Liver (tissue), 9 donors: ENCODE results near the gene A2ML1. TPM values are rescaled to one million over a fixed set of nuclear protein-coding genes. Genes with fewer than 3 reads are reported as not detected.
"Not testable (repeated sequence)": the region's sequence is repeated elsewhere in the genome, so short reads cannot be mapped to it uniquely, and the experiment has no call there.

Experiments
- DNase-seq: peaks from one replicate; pipeline ENCODE4 v3.0.0-alpha.2; 2017; ENCODE audit warnings: low spot score
- H3K27ac ChIP-seq, 2 donors: one replicate each; pipeline ENCODE4 v1.7.0; 2013; ENCODE audit warnings: inconsistent platforms in 2 of 2, low read length in 2 of 2, control low read depth in 1 of 2, low read depth in 1 of 2, mild to moderate bottlenecking in 1 of 2
- H3K27me3 ChIP-seq, 4 donors: one replicate each; pipeline versions ENCODE4 v1.6.1 to v1.7.0; 2013; ENCODE audit warnings: low read length in 3 of 4, inconsistent platforms in 1 of 4, mild to moderate bottlenecking in 1 of 4, moderate library complexity in 1 of 4; ENCODE audit not compliant: control insufficient read depth in 4 of 4, insufficient read depth in 4 of 4
- H3K36me3 ChIP-seq, 4 donors: one replicate each; pipeline versions ENCODE4 v1.6.1 to v1.7.0; 2013; ENCODE audit warnings: low read length in 3 of 4, mild to moderate bottlenecking in 3 of 4, low read depth in 1 of 4, moderate library complexity in 1 of 4; ENCODE audit not compliant: control insufficient read depth in 4 of 4, insufficient read depth in 3 of 4
- H3K4me1 ChIP-seq, 4 donors: one replicate each; pipeline versions ENCODE4 v1.6.1 to v1.7.0; 2013; ENCODE audit warnings: low read length in 3 of 4, mild to moderate bottlenecking in 3 of 4, moderate library complexity in 1 of 4; ENCODE audit not compliant: control insufficient read depth in 4 of 4, insufficient read depth in 4 of 4
- H3K4me3 ChIP-seq, 3 donors: one replicate each; pipeline versions ENCODE4 v1.6.1 to v1.7.0; 2013; ENCODE audit warnings: low read length in 3 of 3, control low read depth in 1 of 3, low read depth in 1 of 3, mild to moderate bottlenecking in 1 of 3
- H3K9ac ChIP-seq, 2 donors: one replicate each; pipeline ENCODE4 v1.7.0; 2013; ENCODE audit warnings: low read length in 2 of 2, mild to moderate bottlenecking in 2 of 2, moderate library complexity in 2 of 2, control low read depth in 1 of 2, low read depth in 1 of 2
- H3K9me3 ChIP-seq, 4 donors: one replicate each; pipeline versions ENCODE4 v1.6.1 to v1.7.0; 2013; ENCODE audit warnings: low read length in 3 of 4; ENCODE audit not compliant: control insufficient read depth in 4 of 4
- WGBS: extraction: QIAGEN DNeasy Blood & Tissue Kit; methylation state at CpG from one replicate; pipeline ENCODE4 v1.1.7; 2013; 5-methylcytosine and 5-hydroxymethylcytosine counted together
- polyA plus RNA-seq, 2 donors: library from polyadenylated mRNA; stranded (reverse) in 1 of 2; unstranded in 1 of 2; fragments of 200-250 nt in 1 of 2; fragments of >200 nt in 1 of 2; fragmentation: Nextera tagmentation in 1 of 2; extraction: Ambion mirVana in 1 of 2; gene quantifications; one replicate each; pipeline versions ENCODE4 v1.2.1 to v1.2.3, GENCODE V29; 2013 to 2015
- total RNA-seq, 2 donors: library from RNA; depleted of rRNA; stranded (reverse); fragments of >200 nt; gene quantifications; one replicate each; pipeline ENCODE4 v1.2.3, GENCODE V29; 2014
- TF ChIP-seq, protein P1 (sequence below): IDR thresholded peaks from 2 replicates; pipeline ENCODE4 v1.6.1; 2016; ENCODE audit warnings: antibody characterized with exemption, mild to moderate bottlenecking
- donor health status: healthy.
- donor health status: healthy.
- donor health status: healthy.
- donor health status: healthy.
- donor health status: healthy.

A2ML1 gene
- total and polyA plus RNA-seq, 4 donors: 0.03 to 0.19 TPM; not detected in 2

DNA sequence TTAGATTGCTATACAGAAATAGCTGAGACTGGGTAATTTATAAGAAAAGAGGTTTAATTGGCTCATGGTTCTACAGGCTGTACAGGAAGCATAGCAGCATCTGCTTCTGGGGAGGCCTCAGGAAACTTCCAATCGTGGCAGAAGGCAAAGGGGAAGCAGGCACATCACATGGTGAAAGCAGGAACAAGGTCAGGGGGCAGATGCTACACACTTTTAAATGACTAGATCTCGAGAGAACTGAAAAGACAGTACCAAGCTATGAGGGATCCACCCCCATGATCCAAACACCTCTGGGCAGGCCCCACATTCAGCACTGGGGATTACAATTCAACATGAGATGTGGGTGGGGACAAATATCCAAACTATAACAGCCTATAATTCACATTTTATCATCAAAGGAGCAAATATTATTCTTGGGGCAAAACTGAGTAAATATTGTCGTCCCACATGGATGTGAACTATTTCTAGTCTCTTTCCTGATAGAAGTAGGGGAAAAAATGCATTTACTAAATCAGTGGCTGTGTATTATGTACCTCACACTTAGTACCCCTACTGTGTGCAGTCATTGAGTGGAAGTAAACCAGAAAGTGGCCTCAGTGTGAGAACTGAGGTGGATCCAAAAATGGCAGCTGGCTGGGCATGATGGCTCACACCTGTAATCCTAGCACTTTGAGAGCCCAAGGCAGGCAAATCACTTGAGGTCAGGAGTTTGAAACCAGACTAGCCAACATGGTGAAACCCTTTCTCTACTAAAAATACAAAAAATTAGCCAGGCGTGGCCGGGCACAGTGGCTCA is 25.4 kb upstream of the A2ML1 start (continued):
- TF ChIP-seq, protein P1, sequence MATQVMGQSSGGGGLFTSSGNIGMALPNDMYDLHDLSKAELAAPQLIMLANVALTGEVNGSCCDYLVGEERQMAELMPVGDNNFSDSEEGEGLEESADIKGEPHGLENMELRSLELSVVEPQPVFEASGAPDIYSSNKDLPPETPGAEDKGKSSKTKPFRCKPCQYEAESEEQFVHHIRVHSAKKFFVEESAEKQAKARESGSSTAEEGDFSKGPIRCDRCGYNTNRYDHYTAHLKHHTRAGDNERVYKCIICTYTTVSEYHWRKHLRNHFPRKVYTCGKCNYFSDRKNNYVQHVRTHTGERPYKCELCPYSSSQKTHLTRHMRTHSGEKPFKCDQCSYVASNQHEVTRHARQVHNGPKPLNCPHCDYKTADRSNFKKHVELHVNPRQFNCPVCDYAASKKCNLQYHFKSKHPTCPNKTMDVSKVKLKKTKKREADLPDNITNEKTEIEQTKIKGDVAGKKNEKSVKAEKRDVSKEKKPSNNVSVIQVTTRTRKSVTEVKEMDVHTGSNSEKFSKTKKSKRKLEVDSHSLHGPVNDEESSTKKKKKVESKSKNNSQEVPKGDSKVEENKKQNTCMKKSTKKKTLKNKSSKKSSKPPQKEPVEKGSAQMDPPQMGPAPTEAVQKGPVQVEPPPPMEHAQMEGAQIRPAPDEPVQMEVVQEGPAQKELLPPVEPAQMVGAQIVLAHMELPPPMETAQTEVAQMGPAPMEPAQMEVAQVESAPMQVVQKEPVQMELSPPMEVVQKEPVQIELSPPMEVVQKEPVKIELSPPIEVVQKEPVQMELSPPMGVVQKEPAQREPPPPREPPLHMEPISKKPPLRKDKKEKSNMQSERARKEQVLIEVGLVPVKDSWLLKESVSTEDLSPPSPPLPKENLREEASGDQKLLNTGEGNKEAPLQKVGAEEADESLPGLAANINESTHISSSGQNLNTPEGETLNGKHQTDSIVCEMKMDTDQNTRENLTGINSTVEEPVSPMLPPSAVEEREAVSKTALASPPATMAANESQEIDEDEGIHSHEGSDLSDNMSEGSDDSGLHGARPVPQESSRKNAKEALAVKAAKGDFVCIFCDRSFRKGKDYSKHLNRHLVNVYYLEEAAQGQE: no peak

DNA sequence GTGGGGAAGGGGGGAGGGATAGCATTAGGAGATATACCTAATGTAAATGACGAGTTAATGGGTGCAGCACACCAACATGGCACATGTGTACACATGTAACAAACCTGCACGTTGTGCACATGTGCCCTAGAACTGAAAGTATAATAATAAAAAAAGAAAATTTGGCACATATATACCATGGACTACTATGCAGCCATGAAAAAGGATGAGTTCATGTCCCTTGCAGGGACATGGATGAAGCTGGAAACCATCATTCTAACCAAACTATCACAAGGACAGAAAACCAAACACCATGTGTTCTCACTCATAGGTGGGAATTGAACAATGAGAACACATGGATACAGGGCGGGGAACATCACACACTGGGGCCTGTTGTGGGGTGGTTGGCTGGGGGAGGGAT is 21.2 kb upstream of the A2ML1 start:
- H3K4me3 ChIP-seq, H3K27ac ChIP-seq, H3K27me3 ChIP-seq, H3K36me3 ChIP-seq, H3K9me3 ChIP-seq, H3K9ac ChIP-seq, H3K4me1 ChIP-seq, DNase-seq: not testable (repeated sequence)
- 92% methylated on average over 3 of the region's 3 CpGs for WGBS

DNA sequence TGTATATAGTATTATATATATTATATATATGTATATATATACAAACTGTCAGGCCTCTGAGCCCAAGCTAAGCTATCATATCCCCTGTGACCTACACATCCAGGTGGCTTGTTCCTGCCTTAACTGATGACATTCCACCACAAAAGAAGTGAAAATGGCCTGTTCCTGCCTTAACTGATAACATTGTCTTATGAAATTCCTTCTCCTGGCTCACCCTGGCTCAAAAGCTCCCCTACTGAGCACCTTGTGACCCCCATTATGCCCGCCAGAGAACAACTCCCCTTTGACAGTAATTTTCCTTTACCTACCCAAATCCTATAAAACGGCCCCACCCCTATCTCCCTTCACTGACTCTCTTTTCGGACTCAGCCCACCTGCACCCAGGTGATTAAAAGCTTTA is 17.6 kb upstream of the A2ML1 start:
- not testable (repeated sequence) for H3K9ac ChIP-seq, H3K27ac ChIP-seq, H3K4me1 ChIP-seq, H3K27me3 ChIP-seq, H3K36me3 ChIP-seq, H3K9me3 ChIP-seq, DNase-seq, H3K4me3 ChIP-seq
- 53% methylated on average over 3 of the region's 3 CpGs for WGBS

DNA sequence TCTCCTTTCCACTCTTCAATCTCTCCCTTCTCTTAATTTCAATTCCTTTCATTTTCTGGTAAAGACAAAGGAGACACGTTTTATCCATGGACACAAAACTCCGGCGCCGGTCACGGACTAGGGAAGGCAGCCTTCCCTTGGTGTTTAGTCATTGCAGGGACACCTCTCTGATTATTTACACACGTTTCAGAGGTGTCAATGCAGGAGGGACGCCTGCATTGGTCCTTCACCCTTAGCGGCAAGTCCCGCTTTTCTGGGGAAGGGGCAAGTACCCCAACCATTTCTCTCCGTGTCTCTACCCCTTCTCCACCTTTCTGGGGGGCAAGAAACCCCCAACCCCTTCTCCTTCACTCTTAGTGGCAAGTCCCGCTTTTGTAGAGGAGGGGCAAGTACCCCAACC is 16.9 kb upstream of the A2ML1 start:
- not testable (repeated sequence) for DNase-seq, H3K9ac ChIP-seq, H3K36me3 ChIP-seq, H3K27ac ChIP-seq, H3K4me3 ChIP-seq, H3K9me3 ChIP-seq, H3K4me1 ChIP-seq, H3K27me3 ChIP-seq
- WGBS: 68% methylated on average over 11 of the region's 11 CpGs

DNA sequence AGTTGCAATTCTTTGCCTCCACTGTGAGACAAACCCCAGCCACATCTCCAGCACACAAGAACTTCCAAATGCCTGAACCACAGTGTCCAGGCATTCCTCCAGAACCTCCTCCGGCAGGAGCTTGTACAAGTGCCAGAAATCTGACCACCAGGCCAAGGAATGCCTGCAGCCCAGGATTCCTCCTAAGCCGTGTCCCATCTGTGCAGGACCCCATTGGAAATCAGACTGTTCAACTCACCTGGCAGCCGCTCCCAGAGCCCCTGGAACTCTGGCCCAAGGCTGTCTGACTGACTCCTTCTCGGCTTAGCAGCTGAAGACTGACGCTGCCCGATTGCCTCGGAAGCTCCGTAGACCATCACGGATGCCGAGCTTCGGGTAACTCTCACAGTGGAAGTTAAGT is 15.3 kb upstream of the A2ML1 start:
- 89% methylated on average over 11 of the region's 11 CpGs for WGBS
- H3K36me3 ChIP-seq, H3K9me3 ChIP-seq, H3K4me3 ChIP-seq, DNase-seq, H3K27ac ChIP-seq, H3K27me3 ChIP-seq, H3K4me1 ChIP-seq, H3K9ac ChIP-seq: not testable (repeated sequence)

DNA sequence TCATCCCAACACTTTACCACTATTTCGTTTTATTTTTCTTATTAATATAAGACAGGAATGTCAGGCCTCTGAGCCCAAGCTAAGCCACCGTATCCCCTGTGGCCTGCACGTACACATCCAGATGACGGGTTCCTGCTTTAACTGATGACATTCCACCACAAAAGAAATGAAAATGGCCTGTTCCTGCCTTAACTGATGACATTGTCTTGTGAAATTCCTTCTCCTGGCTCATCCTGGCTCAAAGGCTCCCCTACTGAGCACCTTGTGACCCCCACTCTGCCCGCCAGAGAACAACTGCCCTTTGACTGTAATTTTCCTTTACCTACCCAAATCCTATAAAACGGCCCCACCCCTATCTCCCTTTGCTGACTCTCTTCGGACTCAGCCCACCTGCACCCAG is 12.3 kb upstream of the A2ML1 start:
- H3K9me3 ChIP-seq, H3K4me1 ChIP-seq, DNase-seq, H3K36me3 ChIP-seq, H3K27ac ChIP-seq, H3K9ac ChIP-seq, H3K4me3 ChIP-seq, H3K27me3 ChIP-seq: not testable (repeated sequence)
- 77% methylated on average over 7 of the region's 7 CpGs for WGBS
